Measurements from ENCODE around the gene ATP1B1.

ATP1B1 gene

DNA sequence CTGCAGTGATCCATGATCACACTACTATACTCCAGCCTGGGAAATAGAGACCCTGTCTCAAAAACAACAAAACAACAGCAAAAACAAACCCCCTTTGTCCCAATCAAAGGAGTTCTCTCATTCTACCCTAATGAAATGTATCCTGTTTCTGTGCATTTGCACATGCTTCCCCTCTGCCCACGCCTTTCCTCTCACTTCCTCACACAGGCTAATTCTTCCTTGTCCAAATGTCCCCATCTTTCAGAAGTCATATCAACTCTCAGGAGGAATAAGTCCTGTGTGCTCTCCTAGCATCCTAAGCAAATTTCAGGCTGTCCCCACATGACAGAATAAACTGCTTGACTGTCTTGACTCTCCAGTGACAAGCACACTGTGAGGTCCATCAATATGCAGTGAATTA lies 8.1 kb upstream of the ATP1B1 start:
- DNase-seq = no peak

DNA sequence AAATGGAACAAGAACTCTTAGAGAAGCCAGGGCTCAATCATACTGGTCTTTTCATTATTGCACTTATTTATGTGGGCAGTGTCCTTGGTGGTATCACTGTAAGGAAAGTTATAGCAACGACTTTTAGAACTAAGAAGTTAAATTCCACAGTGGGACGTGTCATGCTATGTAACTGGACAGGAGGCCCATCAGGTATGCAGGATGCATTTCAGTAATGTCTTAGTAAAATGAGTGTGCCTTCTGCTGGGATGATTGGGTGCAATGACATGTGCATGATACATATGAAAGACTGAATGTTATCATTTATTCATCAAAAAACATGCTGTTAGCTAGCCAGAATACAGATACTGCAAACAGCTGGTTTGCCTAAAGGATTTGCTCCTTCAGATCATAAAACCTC lies 6.9 kb upstream of the ATP1B1 start:
- DNase-seq = no peak

DNA sequence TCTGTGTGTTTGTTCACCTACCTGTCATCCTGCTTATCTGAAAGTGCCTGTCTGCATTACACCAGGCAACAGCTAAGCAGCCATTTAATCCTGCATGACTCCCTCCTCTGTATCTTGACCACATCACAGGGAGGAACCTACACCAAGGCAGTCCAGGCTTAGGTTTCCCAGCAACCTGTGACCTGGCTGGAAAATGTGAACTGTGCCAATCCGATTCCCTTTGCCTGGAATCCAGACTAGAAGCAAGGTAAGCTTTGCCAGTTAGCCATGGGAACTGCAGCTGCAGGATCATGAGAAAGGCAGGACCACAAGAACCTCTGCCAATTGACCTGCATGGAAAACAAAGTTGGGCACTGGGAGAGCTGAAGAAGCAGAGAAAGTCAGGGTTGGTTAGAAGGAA lies 6.3 kb upstream of the ATP1B1 start:
- DNase-seq = no peak

GRCh38 chr1:169100651-169101088 lies 5.8 kb upstream of the ATP1B1 start:
- no peak for DNase-seq

DNA sequence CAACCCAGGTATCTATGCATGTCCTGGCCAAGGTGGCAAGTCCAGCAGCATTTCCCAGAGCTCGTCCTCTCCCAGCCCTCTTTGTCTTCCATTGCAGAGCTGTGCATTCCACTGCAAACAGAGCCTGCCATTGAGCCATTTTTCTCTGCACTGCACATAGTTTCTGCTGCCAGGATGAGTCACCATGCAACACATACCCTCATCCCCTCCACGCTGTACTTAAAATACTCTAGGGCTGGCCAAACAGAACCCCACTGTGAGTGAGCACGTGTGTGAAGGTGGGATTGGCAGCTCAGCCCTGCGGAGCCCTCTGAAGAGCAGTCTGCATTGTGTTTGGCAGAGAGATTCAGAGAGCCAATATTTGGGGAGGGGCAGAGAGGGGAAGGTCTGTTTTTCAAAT lies 3.9 kb upstream of the ATP1B1 start:
- no peak for DNase-seq

DNA sequence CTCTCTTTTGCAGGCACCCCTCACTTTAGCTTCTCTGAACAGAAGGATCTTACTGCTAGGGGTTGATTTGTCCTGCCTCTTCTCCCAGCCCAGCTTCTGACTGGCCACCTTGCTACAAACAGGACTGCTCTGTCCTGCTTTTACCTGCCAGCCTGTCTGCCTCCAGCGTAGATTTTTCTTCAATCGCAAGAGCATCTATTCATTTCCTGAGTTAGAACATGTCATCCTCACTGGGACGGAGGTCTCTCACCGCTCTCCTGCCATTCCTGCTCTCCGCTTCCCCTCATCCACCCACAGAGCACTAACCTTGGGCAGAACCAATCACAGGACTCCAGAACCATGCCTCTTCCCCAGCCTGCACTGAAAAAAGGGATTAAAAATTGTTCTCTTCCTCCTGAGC lies 3.5 kb upstream of the ATP1B1 start:
- no peak for DNase-seq

GRCh38 chr1:169103480-169103893 lies 3.0 kb upstream of the ATP1B1 start:
- DNase-seq = no peak

GRCh38 chr1:169105087-169105433 lies 1.4 kb upstream of the ATP1B1 start:
- no peak for DNase-seq

- peak; percentile 15 for DNase-seq
These were observed 926 bp upstream of the ATP1B1 start for GRCh38 chr1:169105434-169106094.

DNA sequence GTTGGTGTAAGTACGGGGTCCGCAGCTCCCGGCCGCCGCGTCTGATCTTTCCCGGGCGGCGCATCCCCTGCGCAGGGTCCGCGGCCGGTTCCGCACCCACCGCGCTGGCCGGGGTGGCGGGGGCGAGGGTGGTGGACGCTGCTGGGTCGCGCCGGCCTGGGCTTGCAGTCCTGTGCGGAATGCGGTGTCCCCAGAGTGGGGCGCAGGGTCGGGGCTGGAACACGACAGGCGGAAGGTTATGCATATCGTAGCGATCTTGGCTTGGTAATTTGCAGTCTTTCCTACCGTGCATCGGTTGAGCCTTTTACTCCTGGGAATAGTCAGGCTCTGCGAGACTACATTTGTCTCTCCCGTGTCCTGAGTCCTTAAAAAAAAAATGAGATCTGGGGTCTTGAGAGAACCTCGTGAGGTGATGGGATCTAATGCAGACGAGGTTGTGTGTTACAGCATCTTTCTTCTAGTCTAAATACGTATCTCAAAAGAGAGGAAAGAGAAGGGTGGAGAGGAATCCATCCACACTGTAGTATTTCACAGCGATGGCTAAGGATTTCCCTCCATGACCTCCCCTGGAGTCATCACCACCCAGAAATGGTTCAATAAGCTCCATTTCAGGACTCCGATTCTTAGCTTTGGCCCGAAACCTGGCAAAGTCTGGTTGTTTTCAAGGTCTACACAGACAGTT lies 572 bp downstream of the ATP1B1 start:
- peak; percentile 17 for DNase-seq

- DNase-seq = peak; percentile 23
These were observed 1.2 kb downstream of the ATP1B1 start for GRCh38 chr1:169107603-169108208.

- no peak for DNase-seq
These were observed 1.7 kb downstream of the ATP1B1 start for GRCh38 chr1:169108223-169108622.

- DNase-seq = no peak
These were observed 2.5 kb downstream of the ATP1B1 start for GRCh38 chr1:169108863-169109560.

GRCh38 chr1:169109561-169110134 lies 3.2 kb downstream of the ATP1B1 start:
- no peak for DNase-seq

DNA sequence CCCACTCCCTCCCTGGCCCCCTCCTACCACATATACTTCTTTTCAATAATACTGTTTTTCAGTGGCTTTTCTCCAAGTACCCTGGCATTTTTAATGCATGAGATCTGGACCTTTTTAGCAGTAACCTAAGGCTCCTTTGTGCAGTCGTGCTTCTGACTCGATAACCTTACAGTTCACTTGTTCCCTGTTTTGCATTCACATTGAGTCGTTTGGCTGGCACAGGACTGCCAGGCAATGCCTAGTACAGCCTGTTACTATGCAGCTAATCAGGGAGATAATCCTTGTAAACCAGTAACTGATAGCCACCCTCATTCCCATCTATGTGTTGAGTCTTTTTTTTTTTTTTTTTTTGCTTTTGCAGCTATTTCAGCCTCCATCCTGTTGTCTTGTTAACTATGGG lies 3.7 kb downstream of the ATP1B1 start:
- no peak for DNase-seq

DNA sequence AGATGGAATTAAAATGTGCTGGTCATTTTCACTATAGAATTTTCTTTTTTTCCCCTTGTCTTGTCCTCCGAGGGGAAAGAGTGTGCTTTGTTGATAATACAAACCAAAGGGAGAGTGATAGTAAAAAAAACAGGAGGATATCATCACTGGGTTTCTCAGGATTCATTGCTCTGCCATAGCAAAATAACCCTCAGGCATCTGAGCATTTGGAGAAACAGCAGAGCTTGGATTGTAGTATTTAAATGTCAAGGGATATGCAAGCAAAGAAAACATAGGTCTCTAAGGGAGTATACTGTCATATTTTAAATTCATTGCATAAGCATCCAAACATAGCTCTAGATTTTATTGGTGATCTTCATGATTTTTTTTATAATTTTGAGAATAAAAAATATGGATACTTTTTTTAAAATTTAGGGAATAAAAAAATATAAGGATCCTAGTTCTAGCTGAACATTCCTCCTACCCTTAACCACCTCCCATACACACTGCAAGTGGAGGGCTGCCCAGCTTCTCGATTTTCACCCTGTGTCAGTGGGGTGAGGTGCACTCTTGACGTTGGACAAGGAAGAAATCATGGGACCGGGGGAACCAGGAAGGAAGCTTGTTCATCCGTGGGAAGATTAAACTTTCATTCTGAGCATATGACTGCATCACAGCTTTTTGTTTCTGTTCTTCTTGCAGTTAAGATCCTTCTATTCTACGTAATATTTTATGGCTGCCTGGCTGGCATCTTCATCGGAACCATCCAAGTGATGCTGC lies 4.4 kb downstream of the ATP1B1 start:
- DNase-seq = no peak

DNA sequence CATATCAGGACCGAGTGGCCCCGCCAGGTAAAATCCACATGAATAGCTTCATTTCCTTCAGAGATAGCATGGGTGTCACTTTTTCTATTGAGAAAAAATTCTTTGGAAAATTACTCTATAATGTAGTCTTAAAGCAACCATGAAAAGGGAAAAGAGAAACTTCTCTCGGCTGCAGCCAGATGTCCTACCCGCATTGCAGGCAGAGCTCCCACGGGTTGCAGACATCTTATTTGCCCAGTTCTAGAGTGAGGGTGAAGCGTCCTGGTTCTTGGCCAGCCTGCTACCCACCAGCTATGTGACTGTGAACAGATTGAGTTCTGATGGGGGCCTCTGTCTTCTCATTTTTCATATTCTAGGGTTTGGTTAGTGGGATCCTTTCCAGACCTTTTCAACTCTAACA lies 5.0 kb downstream of the ATP1B1 start:
- DNase-seq = no peak

GRCh38 chr1:169112241-169112640 lies 5.8 kb downstream of the ATP1B1 start:
- no peak for DNase-seq

GRCh38 chr1:169113613-169114119 lies 7.2 kb downstream of the ATP1B1 start:
- DNase-seq = no peak

DNA sequence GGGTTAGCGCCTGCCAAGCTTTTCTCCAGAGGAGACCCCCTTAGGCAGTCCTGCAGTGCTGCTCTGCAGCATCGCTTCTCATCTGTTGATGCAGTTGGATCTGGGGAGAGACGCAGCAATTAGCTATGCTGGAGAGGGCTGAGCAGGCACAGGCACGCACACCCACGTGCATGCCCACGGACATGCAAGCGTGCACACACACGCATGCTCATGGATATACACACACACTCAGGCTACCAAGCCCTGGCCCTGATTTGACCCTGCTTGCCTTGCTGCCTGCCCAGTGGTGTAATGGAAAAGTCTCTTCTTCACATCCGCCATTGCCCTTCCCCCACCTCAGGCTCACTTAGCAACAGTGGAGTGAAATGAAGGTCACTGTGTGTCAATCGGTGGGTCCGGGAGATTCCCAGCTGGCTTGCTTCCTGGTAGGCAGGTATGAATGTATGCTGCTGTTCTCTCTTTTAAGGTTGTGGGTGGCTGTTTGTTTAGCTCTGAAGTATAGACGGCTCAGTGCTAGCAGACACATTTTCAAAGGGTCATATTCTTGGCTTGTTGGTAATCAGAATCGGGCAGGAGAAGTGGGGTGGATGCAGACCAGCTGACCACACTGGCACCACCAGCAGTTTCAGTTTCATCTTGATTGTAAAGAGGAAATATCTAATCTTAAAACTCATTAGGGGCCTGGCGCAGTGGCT lies 9.5 kb downstream of the ATP1B1 start:
- DNase-seq = no peak

GRCh38 chr1:169117014-169117413 lies 10.5 kb downstream of the ATP1B1 start:
- DNase-seq = no peak

DNA sequence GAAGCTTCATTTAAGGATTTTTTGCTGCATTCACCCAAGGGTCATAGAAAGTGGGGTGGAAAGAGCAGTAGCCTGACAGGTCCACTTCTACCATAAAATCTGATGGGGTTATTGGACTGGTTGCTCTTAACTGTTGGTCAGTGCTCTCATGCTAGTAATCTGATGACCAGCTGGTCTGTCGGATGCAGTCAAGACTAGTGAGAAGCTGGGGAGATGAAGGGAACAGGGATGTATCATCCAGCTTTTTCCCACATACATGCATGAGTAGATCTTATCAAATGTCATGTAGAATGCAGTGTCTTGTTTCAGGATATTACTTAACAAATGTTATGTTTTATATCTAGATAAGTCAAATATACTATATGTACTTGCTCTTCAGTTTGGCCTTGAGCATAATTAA lies 11.1 kb downstream of the ATP1B1 start:
- no peak for DNase-seq

All from activated naive CD4-positive, alpha-beta T cell treated with anti-CD3 and anti-CD28 coated beads, Interleukin-2, amount 50 U/mL, for 16 hours (primary cell).